Right atrium auricular region (tissue), 2 donors: ENCODE measurements around the gene QRICH2. TPM values are rescaled to one million over a fixed set of nuclear protein-coding genes. Genes with fewer than 3 reads are reported as not detected.
"Not testable (repeated sequence)": the region's sequence is repeated elsewhere in the genome, so short reads cannot be mapped to it uniquely, and the experiment has no call there.

ENCODE experiments used
- DNase-seq: peaks from one replicate; pipeline ENCODE4 v3.0.0-alpha.2; 2019; ENCODE audit warnings: low spot score
- H3K27ac ChIP-seq, 2 donors: fragments of 200-600 bp; sonication (generic); 1 replicate in 1 of 2; 2 replicates in 1 of 2; pipeline ENCODE4 v1.5.1; 2016 to 2019
- H3K27me3 ChIP-seq, 2 donors: fragments of 200-600 bp; sonication (generic); one replicate each; pipeline versions ENCODE4 v1.5.1 to v1.6.0; 2017 to 2019
- H3K36me3 ChIP-seq: fragments of 200-600 bp; sonication (generic); one replicate; pipeline ENCODE4 v1.5.1; 2016
- H3K4me1 ChIP-seq, 2 donors: fragments of 200-600 bp; sonication (generic); one replicate each; pipeline versions ENCODE4 v1.5.1 to v1.6.0; 2017 to 2019
- H3K4me3 ChIP-seq, 2 donors: fragments of 200-600 bp; sonication (generic); 1 replicate in 1 of 2; 2 replicates in 1 of 2; pipeline ENCODE4 v1.5.1; 2017 to 2019; ENCODE audit warnings: mild to moderate bottlenecking in 1 of 2, moderate library complexity in 1 of 2
- H3K9me3 ChIP-seq, 2 donors: fragments of 200-600 bp; sonication (generic); one replicate each; pipeline ENCODE4 v1.5.1; 2019
- CTCF ChIP-seq, 2 donors: fragments of 200-600 bp; sonication (generic); IDR thresholded peaks; one replicate each; pipeline ENCODE4 v1.5.1; 2019; ENCODE audit warnings: antibody characterized with exemption in 2 of 2
- total RNA-seq, 2 donors: library from RNA; depleted of rRNA; stranded (reverse); fragments of >200 nt; gene quantifications; one replicate each; pipeline ENCODE4 v1.1.0, GENCODE V29; 2016

Gene QRICH2
- total RNA-seq, 2 donors from 2014 or later = 1.1 to 1.2 TPM

- no peaks in the 10 kb centered on the region for H3K27me3 ChIP-seq
- no peak for DNase-seq
- no peaks in the 10 kb centered on the region for H3K4me1 ChIP-seq
- no peaks in the 10 kb centered on the region for H3K9me3 ChIP-seq
- H3K4me3 ChIP-seq = no peak overlapping the region
- no peak for TF ChIP-seq CTCF (IDR thresholded peaks at IDR 0.05)
- H3K36me3 ChIP-seq = peaks cover 19% of the 10 kb centered on the region
- H3K27ac ChIP-seq = no peak overlapping the region
Observed at GRCh38 chr17:76307299-76307965, 644 bp downstream of the QRICH2 start.

- not testable (repeated sequence) for H3K4me3 ChIP-seq, H3K4me1 ChIP-seq, H3K9me3 ChIP-seq, H3K27ac ChIP-seq, H3K36me3 ChIP-seq, DNase-seq, H3K27me3 ChIP-seq
Observed at GRCh38 chr17:76305135-76305454, 3.0 kb downstream of the QRICH2 start.

GRCh38 chr17:76304226-76305134 lies 3.6 kb downstream of the QRICH2 start:
- Histone ChIP-seq H3K4me1 (no peaks in the 10 kb centered on the region), H3K9me3 (no peaks in the 10 kb centered on the region), H3K36me3 (no peaks in the 10 kb centered on the region), H3K27ac (no peak overlapping the region), H3K4me3 (no peak overlapping the region), H3K27me3 (no peaks in the 10 kb centered on the region)
- no peak for DNase-seq
- TF ChIP-seq CTCF (IDR thresholded peaks at IDR 0.05) = no peak

- no peaks in the 10 kb centered on the region for H3K36me3 ChIP-seq
- no peak overlapping the region for H3K27ac ChIP-seq
- H3K4me3 ChIP-seq = no peak overlapping the region
- no peaks in the 10 kb centered on the region for H3K9me3 ChIP-seq
- TF ChIP-seq CTCF (IDR thresholded peaks at IDR 0.05) = no peak
- no peaks in the 10 kb centered on the region for H3K27me3 ChIP-seq
- DNase-seq = no peak
- H3K4me1 ChIP-seq = peaks cover 0 to 5% of the 10 kb centered on the region in 2 donors
Observed at GRCh38 chr17:76297436-76297835, 10.6 kb downstream of the QRICH2 start.

- no peaks in the 10 kb centered on the region for H3K9me3 ChIP-seq
- DNase-seq = no peak
- H3K27me3 ChIP-seq = no peaks in the 10 kb centered on the region
- no peak overlapping the region for H3K27ac ChIP-seq
- no peaks in the 10 kb centered on the region for H3K36me3 ChIP-seq
- no peak overlapping the region for H3K4me3 ChIP-seq
- peaks cover 0 to 5% of the 10 kb centered on the region in 2 donors for H3K4me1 ChIP-seq
- no peak for TF ChIP-seq CTCF (IDR thresholded peaks at IDR 0.05)
Observed at GRCh38 chr17:76296889-76297288, 11.2 kb downstream of the QRICH2 start.

- Histone ChIP-seq H3K27me3 (no peaks in the 10 kb centered on the region), H3K36me3 (no peaks in the 10 kb centered on the region), H3K27ac (no peak overlapping the region), H3K4me3 (no peak overlapping the region), H3K9me3 (no peaks in the 10 kb centered on the region), H3K4me1 (peaks cover 0 to 5% of the 10 kb centered on the region in 2 donors)
- TF ChIP-seq CTCF (IDR thresholded peaks at IDR 0.05) = no peak
- no peak for DNase-seq
Observed at GRCh38 chr17:76296186-76296585, 11.9 kb downstream of the QRICH2 start.
